ENCODE data around the gene TSPAN1. TPM values are rescaled to one million over a fixed set of nuclear protein-coding genes. Genes with fewer than 3 reads are reported as not detected.

The TSPAN1 gene
- total RNA-seq, 1 donor from 2014 or later, result not detected

- no peak for ATAC-seq (ENCODE audit: low read depth)
- no peak for DNase-seq
- H3K27ac Mint-ChIP-seq, result no peak overlapping the region
- CTCF ChIA-PET, result no interaction called here
- intact Hi-C loops (cut with micrococcal nuclease), result no loop called here
- peaks cover 10% of the 10 kb centered on the region for H3K27me3 Mint-ChIP-seq
- no peaks in the 10 kb centered on the region for H3K4me1 Mint-ChIP-seq
- POLR2A ChIA-PET, result no interaction called here
- H3K4me3 Mint-ChIP-seq, result no peak overlapping the region
- TF ChIP-seq CTCF (IDR thresholded peaks at IDR 0.05), result no peak
- no peaks in the 10 kb centered on the region for H3K9me3 Mint-ChIP-seq
- H3K36me3 Mint-ChIP-seq (ENCODE audit: low read depth), result no peaks in the 10 kb centered on the region
Observed at GRCh38 chr1:46159516-46159915, 15.4 kb upstream of the TSPAN1 start.

- ATAC-seq (ENCODE audit: low read depth), result no peak
- peaks cover 10% of the 10 kb centered on the region for H3K27me3 Mint-ChIP-seq
- ChIA-PET POLR2A (no interaction called here), CTCF (no interaction called here)
- no peak for DNase-seq
- H3K36me3 Mint-ChIP-seq (ENCODE audit: low read depth), result no peaks in the 10 kb centered on the region
- no peaks in the 10 kb centered on the region for H3K4me1 Mint-ChIP-seq
- intact Hi-C loops (cut with micrococcal nuclease), result no loop called here
- H3K27ac Mint-ChIP-seq, result no peak overlapping the region
- TF ChIP-seq CTCF (IDR thresholded peaks at IDR 0.05), result no peak
- H3K4me3 Mint-ChIP-seq, result no peak overlapping the region
- H3K9me3 Mint-ChIP-seq, result no peaks in the 10 kb centered on the region
Observed at GRCh38 chr1:46160212-46160611, 14.7 kb upstream of the TSPAN1 start.

GRCh38 chr1:46166521-46167462, 8.1 kb upstream of the TSPAN1 start:
- DNase-seq (peak; percentile 31), ATAC-seq (ENCODE audit: low read depth) (peak; percentile 64)
- peaks cover 9% of the 10 kb centered on the region for H3K27me3 Mint-ChIP-seq
- peak overlapping the region; percentile 87 for H3K4me3 Mint-ChIP-seq
- POLR2A ChIA-PET, result interaction anchor here (0.9 kb wide), 1 partner anchor 35 kb away, joined by 3 read pairs; the partner anchor contains the start of gene PIK3R3
- no peak for TF ChIP-seq CTCF (IDR thresholded peaks at IDR 0.05)
- intact Hi-C loops (cut with micrococcal nuclease), result no loop called here
- peak overlapping the region; percentile 41 for H3K27ac Mint-ChIP-seq
- H3K36me3 Mint-ChIP-seq (ENCODE audit: low read depth), result no peaks in the 10 kb centered on the region
- H3K4me1 Mint-ChIP-seq, result peaks cover 26% of the 10 kb centered on the region
- CTCF ChIA-PET, result interaction anchor here (1.2 to 3.1 kb wide), 2 partner anchors 9 to 131 kb away, joined by 3 to 15 read pairs; partner anchors contain the start of gene TSPAN1
- H3K9me3 Mint-ChIP-seq, result no peaks in the 10 kb centered on the region

- ChIA-PET POLR2A (no interaction called here), CTCF (interaction anchor here (3.1 kb wide), 1 partner anchor 133 kb away, joined by 15 read pairs; no protein-coding TSS in a partner anchor)
- peaks cover 29% of the 10 kb centered on the region for H3K4me1 Mint-ChIP-seq
- intact Hi-C loops (cut with micrococcal nuclease), result no loop called here
- no peak overlapping the region for H3K4me3 Mint-ChIP-seq
- no peak for TF ChIP-seq CTCF (IDR thresholded peaks at IDR 0.05)
- peaks cover 9% of the 10 kb centered on the region for H3K27me3 Mint-ChIP-seq
- no peaks in the 10 kb centered on the region for H3K36me3 Mint-ChIP-seq (ENCODE audit: low read depth)
- no peak overlapping the region for H3K27ac Mint-ChIP-seq
- no peaks in the 10 kb centered on the region for H3K9me3 Mint-ChIP-seq
- DNase-seq (no peak), ATAC-seq (ENCODE audit: low read depth) (no peak)
Observed at GRCh38 chr1:46168477-46168876, 6.4 kb upstream of the TSPAN1 start.

- Mint-ChIP-seq H3K36me3 (ENCODE audit: low read depth) (no peaks in the 10 kb centered on the region), H3K4me1 (peaks cover 29% of the 10 kb centered on the region), H3K27me3 (peaks cover 4% of the 10 kb centered on the region), H3K4me3 (no peak overlapping the region), H3K9me3 (no peaks in the 10 kb centered on the region), H3K27ac (no peak overlapping the region)
- ChIA-PET CTCF (interaction anchor here (1.4 to 3.1 kb wide), 2 partner anchors 54 to 134 kb away, joined by 3 to 15 read pairs; no protein-coding TSS in a partner anchor), POLR2A (no interaction called here)
- intact Hi-C loops (cut with micrococcal nuclease), result no loop called here
- TF ChIP-seq CTCF (IDR thresholded peaks at IDR 0.05), result no peak
- no peak for DNase-seq
- ATAC-seq (ENCODE audit: low read depth), result no peak
Observed at GRCh38 chr1:46169811-46170454, 5.0 kb upstream of the TSPAN1 start.

Measured in activated B cell treated with CpG ODN at 0.5 μM for 24 hours (primary cell).